HG03039 (cell line): Measurements from ENCODE around the gene CHIC1.

Experiments
- ATAC-seq: cut with Tn5 transposase; IDR thresholded peaks from one replicate; pipeline ENCODE4 v1.9.1; 2021; ENCODE audit warnings: mild to moderate bottlenecking, moderate library complexity; ENCODE audit not compliant: unreplicated experiment

Gene CHIC1

DNA sequence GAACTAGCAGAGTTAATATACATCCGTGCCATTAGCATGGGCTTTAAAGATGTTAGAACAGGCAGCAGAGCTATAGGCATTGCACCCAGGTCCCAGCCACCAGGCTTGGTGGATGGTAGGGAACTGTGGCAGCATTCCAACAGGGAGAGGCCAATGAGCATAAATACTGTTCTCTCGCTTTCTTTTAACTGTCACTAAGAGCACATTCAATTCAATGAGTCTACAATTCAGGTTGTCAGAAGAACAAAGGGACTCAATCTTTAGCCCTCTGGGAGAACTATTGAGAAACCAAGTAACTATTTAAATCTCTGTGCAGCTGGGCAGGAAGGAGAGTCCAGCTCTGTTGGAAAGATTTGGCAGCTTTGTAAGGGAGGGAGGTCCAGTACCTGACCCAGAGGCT lies 165.6 kb downstream of the CHIC1 start:
- no peak for ATAC-seq
